Measurements from ENCODE around the gene ZNF534.
"Not testable (repeated sequence)": the region's sequence is repeated elsewhere in the genome, so short reads cannot be mapped to it uniquely, and the experiment has no call there.

ZNF534 gene

GRCh38 chr19:52500474-52500873, 71.5 kb downstream of the ZNF534 start:
- DNase-seq, result not testable (repeated sequence)

GRCh38 chr19:52500991-52501390, 72.0 kb downstream of the ZNF534 start:
- DNase-seq, result not testable (repeated sequence)

All from central memory CD4-positive, alpha-beta T cell (primary cell).